ENCODE results near the gene C8B. TPM values are rescaled to one million over a fixed set of nuclear protein-coding genes. Genes with fewer than 3 reads are reported as not detected.

Gene C8B
- total RNA-seq, 1 experiment from 2014 or later: not detected

GRCh38 chr1:56972976-56973375 is 7.2 kb upstream of the C8B start:
- DNase-seq (ENCODE audit: low spot score): no peak

DNA sequence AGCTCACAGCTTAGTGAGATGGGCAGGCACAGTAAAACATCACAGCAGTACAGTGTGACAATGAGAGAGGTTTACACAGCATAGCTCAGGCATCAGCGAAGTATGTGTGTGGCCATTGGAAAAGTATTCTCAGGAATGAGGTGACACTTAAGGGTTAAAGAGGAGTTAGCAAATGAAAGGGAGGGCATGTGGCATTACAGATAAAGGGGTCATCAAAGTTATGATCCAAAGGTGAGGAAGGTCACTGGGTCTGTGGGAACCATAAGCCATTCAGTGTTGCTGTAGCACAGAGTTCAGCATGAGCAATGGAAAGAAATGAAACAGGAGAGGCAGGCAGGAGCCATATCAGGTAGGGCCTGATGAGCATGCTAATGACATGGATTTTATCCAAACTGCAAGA is 4.5 kb upstream of the C8B start:
- no peak for DNase-seq (ENCODE audit: low spot score)

- DNase-seq (ENCODE audit: low spot score): no peak
Observed at GRCh38 chr1:56968878-56969495, 3.2 kb upstream of the C8B start.

DNA sequence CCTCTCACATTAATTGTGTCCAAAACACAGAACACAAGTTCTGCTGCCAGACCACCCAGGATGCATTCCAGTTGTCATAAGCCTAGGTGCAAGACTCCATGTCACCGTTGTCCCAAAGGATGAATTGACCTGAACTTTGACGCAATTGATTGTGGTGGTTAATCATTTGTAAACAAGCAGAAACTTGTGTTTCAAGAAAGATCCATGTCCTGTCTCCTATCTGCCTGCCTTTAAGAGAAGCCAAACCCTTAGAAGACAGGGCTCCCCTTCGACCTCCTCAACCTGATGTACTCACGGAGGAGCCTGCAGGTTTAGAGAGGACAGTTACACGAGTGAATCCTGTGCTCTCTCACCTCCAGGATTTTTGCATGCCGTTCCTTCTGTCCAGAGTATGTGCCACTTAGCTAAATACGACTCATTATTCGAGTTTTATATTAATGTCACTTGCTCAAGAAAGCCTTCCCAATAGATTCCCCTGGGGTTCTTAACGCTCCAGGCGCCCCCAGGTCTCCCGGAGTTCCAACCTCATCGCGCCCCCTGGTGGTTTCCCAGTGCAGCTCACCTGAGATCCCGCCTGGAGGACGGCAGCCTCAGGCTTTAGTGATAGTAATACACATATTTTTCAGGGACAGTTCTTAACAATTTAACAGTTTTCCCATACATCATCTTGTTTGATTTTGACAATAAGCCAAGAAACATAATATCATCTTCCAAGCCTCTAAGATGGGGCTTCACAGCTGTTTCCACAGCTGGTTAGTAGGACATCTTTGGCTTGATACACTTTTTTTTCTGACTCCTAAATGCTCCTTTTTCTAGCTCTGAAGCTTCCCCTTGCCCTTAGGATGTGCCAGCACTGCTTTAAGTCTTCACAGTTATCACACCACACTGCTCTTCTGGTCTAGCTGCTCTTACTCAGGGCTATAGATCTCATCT is 2.4 kb upstream of the C8B start:
- no peak for DNase-seq (ENCODE audit: low spot score)

GRCh38 chr1:56967355-56967754 is 1.5 kb upstream of the C8B start:
- no peak for DNase-seq (ENCODE audit: low spot score)

GRCh38 chr1:56966698-56966999 is 834 bp upstream of the C8B start:
- DNase-seq (ENCODE audit: low spot score): no peak

DNA sequence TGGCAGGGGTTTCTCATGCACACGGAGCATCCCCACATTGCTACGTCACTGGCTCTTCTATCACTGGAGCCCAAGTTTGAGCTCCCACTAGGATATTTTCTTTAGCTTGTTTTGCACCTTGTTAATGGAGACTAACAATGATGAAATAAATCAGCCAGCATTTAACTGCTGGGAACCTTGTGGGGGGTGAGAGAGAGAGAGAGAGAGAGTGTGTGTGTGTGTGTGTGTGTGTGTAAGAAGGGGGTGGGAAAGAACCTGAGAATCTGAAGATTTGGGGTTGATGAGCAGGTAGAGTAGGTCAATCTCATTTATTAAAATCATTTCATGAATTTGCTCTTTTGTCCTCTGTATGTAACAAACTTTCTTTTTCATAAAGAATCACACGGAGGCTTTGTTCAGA is 624 bp downstream of the C8B start:
- no peak for DNase-seq (ENCODE audit: low spot score)

GRCh38 chr1:56964349-56965017 is 1.3 kb downstream of the C8B start:
- DNase-seq (ENCODE audit: low spot score): no peak

GRCh38 chr1:56963667-56964066 is 2.1 kb downstream of the C8B start:
- no peak for DNase-seq (ENCODE audit: low spot score)

- no peak for DNase-seq (ENCODE audit: low spot score)
Observed at GRCh38 chr1:56961426-56961825, 4.4 kb downstream of the C8B start.

GRCh38 chr1:56958526-56958925 is 7.3 kb downstream of the C8B start:
- no peak for DNase-seq (ENCODE audit: low spot score)

DNA sequence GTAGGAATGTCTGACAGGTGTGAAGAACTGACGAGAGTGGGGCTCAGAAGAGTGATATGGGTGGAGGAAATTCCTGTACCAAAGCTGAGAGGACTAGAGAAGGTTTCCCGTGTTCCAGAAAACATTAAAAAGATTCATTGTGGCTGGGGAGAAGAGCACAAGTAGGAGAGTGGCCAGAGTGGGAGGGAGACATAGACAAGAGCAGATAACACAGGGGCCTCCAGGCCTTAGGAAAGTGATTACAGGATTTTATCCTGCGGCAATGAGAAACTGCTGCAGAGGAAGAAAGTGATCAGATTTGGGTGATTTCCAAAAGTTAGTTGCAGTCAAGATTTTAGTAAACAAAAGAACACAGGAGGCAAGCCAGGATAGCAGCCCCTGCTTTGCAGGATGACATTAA is 7.9 kb downstream of the C8B start:
- no peak for DNase-seq (ENCODE audit: low spot score)

DNA sequence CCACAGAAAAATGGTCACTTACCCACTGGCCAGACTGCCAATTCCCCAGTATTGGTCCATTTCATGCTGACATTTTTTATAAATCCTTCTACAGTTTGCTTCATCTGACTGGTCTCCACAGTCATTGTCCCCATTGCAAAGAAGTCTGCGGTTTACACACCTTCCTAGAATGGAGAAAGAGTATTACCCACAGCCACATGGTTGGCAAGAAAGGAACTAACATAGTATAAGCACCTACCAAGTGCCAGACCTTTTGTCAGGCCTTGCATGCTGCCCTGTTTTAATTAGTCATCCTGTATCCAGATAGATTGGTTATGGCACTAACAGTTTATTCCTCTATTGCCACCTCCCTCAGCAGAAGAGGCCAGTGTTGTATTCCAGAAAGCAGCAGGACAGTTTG is 11.2 kb downstream of the C8B start:
- no peak for DNase-seq (ENCODE audit: low spot score)

GRCh38 chr1:56953386-56953785 is 12.4 kb downstream of the C8B start:
- no peak for DNase-seq (ENCODE audit: low spot score)

DNA sequence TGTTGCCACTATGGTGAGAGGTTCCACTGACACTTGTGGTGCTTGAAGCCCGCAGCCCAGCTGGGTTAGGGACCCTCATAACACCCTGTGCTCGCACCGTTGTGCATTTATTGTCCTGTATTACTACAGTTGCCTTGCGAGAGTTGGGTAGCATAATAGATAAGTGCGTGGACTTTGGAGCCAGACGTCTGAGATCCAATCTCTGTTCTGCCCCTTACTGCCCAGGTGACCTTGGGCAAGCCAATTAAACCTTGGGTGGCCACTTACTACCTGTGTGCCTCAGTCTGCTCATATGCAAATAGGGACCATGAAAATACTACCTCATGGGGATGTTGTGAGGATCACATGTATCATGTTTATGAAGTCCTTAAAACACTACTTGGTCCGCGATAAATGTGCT is 13.3 kb downstream of the C8B start:
- DNase-seq (ENCODE audit: low spot score): no peak

DNA sequence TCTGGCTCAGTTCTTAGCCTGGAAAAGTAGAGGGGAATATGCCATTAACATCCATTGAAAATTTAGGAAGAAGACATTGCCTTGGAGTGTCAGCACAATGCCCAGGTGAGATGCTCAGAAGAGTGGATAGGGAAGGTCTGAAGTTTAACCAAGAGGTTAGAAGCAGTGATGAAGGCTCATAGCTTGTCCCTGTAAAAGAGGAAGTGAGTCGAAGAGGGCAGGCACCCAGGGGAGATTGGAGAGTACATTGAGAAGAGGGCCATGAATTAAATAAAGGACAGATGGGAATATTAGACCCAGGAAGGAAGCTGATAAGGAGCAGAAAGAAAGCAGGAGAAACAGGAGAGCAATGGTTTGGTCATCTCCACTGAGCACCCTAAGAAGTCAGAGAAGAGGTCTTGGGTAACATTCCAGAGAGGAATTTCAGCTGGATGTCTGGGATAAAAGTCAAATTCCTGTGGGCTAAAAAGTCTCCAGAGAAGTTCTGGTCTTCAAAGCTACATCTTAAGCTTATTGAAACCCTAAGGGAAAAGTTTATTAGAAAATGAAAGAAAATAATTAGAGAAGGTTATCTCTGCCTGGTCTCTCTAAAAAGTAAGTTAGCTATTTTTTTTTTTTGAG is 17.3 kb downstream of the C8B start:
- no peak for DNase-seq (ENCODE audit: low spot score)

- no peak for DNase-seq (ENCODE audit: low spot score)
Observed at GRCh38 chr1:56940039-56940438, 25.8 kb downstream of the C8B start.

DNA sequence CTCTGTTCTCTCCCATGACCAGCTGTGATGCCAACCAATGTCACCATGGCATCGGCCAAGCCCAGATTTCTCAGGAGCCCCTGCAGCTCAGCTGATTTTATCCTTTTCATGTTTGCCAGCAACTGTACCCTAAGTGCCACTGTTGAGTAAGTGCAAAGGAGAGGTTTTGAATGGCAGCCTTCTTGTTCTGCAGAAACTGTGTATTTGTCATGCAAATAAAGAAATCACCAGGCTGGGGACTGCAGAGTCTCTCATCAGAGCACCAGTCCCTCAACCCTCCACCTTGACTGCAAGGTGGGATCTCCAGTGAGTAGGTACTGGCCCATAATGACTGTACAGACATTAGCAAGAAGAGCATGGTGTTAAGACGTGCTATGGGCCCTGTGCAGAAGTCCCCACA is 26.6 kb downstream of the C8B start:
- no peak for DNase-seq (ENCODE audit: low spot score)

DNA sequence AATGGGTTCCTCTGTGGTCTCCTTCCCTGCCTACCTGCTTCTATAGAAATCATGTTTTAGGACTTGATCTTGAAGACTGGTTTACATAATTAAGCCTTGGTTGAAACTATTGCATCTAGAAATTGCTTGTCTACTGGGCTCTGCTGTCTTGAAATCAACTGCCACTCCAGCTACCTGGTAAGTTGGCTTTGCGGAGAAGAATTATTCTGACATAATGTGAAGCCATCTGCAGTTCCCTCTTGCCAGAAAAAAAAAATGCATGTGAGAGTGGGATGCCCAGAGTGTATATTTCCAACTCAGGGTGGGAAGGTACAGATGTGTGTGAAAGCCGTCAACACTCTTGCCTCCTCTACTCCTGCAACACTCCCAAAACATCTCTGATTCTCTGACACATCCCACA is 27.2 kb downstream of the C8B start:
- no peak for DNase-seq (ENCODE audit: low spot score)

- DNase-seq (ENCODE audit: low spot score): peak; percentile 37
Observed at GRCh38 chr1:56934430-56935060, 31.3 kb downstream of the C8B start.

DNA sequence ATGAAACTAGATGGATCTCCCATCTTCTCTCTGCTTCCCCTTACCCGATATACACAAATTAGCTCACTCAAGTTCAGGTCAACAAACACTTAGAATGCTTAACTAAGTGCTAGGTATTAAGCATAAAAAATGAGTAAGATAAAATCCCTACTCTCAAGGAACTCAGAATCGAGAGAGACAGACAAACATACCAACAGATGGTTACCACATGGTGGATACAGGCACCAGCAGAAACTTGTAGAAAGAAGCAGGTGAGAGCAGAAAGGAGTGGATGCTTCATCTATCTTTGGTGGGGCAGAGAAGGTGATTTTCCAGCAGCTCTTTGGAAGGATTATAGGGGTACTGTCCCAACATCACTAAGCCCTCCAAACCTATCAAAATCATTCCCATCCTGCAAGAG is 32.2 kb downstream of the C8B start:
- DNase-seq (ENCODE audit: low spot score): no peak

GRCh38 chr1:56933161-56933560 is 32.7 kb downstream of the C8B start:
- no peak for DNase-seq (ENCODE audit: low spot score)
